Ovary (tissue), 3 donors: ENCODE data around the gene ZNF385A.

Experiments used
- CTCF ChIP-seq, 3 donors: fragments of 450-650 bp in 2 of 3; fragments of 200-600 bp in 1 of 3; IDR thresholded peaks; one replicate each; pipeline versions ENCODE4 v1.5.1 to v1.8.0; 2016 to 2022; ENCODE audit warnings: antibody characterized with exemption in 3 of 3, mild to moderate bottlenecking in 1 of 3
- POLR2A ChIP-seq: fragments of 450-650 bp; IDR thresholded peaks from one replicate; pipeline ENCODE4 v1.6.1; 2017; ENCODE audit warnings: antibody characterized with exemption, mild to moderate bottlenecking, moderate library complexity
- donor health status: DM: no; HTN: no; CAD: no.

- TF ChIP-seq CTCF (IDR thresholded peaks at IDR 0.05) = no peak
- no peak for TF ChIP-seq POLR2A
Measured at GRCh38 chr12:54423816-54424150, 39.2 kb upstream of the ZNF385A start.
